Activated T-helper 1 cell treated with anti-CD3 and anti-CD28 coated beads, Interleukin-2, amount 50 U/mL, for 16 hours (primary cell): ENCODE results near the gene TOP3A.

Experiments used
- DNase-seq, 2 donors: peaks; one replicate each; pipeline ENCODE4 v3.0.0-alpha.2; 2020; ENCODE audit warnings: low read depth in 1 of 2, low spot score in 1 of 2

TOP3A gene

GRCh38 chr17:18235743-18236256, 79.0 kb downstream of the TOP3A start:
- DNase-seq: no peak

- no peak for DNase-seq
Observed at GRCh38 chr17:18234853-18235380, 79.9 kb downstream of the TOP3A start.

GRCh38 chr17:18233803-18234518, 80.8 kb downstream of the TOP3A start:
- DNase-seq: no peak

DNA sequence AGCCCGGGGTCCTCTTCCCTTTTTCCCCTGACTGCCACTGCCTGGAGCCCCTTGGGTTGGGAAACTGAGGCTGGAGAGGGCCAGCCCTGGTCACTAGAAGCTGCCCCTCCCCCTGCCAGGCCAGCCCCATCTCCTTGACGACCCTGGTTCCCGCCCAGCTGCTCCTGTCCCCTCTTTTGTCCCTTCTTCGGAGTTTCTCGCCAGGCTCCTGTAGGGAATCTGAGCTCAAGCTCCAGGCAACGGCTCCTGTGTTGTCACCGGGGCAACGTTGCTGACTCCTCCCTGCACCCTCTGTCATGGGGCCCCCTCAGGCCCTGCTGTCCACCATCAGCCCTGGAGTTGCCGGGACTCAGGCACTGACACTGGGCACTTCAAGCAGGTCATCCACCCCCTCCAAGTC, 83.6 kb downstream of the TOP3A start:
- no peak for DNase-seq

- DNase-seq: no peak
Observed at GRCh38 chr17:18230288-18231141, 84.3 kb downstream of the TOP3A start.

- DNase-seq: no peak
Observed at GRCh38 chr17:18229771-18230170, 85.0 kb downstream of the TOP3A start.

DNA sequence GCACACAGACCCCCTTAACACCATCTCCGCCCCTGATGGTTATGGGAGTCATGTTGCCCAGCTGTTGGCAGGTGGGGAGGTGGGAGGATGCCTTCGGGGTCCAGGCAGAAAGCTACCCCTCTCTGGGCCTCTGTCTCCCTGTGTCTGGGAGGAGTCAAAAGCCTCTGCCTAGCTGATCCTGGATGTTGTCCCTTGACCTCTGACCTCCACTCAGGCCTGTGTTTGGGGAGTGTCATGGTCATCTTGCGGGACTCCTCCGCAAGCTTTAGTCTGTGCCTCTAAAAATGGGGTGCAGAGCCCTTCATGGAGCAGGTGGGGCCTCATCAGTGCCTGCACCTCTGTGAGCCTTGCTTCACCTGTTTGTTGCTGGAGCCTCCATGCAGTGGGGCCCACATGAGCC, 85.5 kb downstream of the TOP3A start:
- DNase-seq: no peak

- DNase-seq: no peak
Observed at GRCh38 chr17:18228176-18228682, 86.6 kb downstream of the TOP3A start.

GRCh38 chr17:18227635-18228034, 87.2 kb downstream of the TOP3A start:
- DNase-seq: no peak

DNA sequence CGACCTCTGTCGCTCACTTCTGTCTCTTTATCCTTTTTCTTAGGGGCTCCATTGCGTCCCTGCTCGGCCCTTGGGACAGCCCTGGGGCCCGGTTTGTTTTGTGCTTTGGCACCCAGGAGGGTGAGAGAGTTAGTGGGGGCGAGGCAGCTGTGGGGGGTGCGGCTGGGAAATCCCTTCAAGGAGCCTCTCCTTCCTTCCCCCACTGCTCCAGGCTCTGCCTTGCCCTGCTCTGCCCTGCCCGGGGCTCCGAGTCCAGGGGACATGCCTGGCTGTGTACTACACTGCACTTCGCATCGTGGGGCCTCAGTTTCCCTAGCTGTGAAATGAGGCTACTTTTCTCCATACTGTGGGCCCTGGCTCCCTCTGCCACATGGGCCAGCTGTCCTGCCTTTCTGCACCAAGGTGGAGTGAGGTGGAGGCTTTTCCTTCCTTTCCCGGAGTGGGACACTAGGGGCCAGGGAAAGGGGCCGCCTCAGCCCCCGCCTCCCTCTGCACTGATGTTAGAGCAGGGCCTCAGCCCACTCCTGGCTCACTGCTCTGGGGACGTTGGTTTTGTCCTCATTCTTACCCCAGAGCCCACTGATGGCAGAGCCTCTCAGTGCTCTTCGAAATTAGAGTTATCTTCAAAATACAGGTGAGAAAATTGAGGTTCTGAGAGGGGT, 88.4 kb downstream of the TOP3A start:
- DNase-seq: no peak

DNA sequence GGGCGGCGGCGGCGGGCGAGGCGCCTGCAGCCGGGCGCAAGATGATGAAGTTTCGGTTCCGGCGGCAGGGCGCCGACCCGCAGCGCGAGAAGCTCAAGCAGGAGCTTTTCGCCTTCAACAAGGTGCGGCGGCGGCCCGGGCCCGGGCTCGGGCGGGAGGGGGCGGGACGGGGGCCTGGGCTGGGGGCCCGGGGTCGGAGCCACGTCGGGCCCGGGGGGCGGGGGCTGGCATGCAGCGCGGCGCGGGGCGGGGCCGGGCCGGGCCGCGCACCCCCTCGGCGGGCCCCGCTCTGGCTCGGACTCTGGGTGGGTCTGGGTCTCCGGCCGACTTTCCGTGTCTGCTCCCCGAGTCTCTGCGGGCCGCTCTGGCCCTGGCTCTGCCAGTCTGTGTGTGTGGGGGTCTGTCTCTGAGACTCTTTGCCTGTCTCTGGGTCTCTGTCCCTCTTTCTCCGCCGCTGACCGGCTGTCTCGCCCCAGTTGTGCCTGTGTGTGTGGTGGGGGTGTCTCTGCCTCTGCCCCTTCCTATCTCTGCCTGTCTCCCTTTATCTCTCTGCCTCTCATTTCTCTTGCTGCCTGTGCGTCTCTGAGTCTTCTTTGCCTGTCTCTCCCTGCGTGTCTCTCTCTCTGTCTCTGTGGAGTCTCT, 89.0 kb downstream of the TOP3A start:
- no peak for DNase-seq

GRCh38 chr17:18225121-18225641, 89.6 kb downstream of the TOP3A start, which contains the start of gene LLGL1:
LLGL1 (plus strand) TSS chr17:18225635; CDS start chr17:18225683, 48 bp downstream.
- peak; percentile 93 to 95 for DNase-seq

DNA sequence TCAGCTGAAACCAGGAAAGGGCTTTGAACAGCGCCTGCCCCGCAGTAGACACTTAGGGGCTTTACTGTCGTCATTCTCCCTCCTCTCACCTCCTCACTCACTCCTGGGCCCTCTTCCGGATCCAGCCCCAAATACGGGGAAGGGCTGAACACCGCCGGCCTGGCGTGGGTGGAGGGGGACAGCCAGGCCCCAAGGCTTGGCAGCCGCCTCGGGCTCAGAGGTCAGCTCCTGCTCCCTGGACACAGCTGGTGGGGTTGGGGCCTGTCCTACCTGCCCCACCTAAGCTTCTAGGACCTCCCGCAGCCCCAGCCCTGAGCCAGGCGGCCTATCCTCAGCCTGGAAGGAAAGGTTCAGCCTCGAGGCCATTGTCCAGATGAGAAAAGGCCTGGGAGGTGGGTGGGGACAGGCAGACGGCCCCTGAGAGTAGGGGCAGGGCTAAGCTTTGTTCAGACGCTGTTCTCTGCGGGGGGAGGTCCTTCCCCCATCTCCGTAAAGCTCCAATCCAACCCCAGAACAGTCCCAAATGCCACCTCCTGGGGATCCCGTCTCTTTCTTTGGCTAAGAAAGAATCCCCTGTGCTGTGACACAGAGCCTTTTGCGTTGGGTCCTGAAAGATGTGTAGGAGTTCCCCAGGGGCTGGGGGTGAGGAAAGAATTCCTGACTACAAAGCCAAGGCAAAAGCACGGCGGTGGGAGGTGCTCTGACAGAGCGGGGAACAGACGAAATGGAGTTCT, 90.2 kb downstream of the TOP3A start:
- no peak for DNase-seq

DNA sequence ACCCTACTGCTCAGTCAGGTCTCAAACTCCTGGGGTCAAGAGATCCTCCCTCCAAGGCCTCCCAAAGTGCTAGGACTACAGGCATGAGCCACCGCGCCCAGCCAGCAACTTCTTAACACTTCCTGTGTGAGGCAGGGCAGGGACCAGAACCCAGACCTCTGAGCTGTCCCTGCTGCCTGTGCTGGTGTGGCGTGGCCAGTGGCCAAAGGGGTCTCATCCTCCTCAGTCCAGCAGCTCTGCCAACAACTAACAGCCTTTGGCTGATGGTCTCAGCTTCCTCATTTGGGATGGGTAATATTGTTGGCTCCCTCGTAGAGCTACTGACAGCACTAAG, 90.8 kb downstream of the TOP3A start:
- DNase-seq: no peak
